Measurements from ENCODE around the gene THSD7A.

The THSD7A gene

DNA sequence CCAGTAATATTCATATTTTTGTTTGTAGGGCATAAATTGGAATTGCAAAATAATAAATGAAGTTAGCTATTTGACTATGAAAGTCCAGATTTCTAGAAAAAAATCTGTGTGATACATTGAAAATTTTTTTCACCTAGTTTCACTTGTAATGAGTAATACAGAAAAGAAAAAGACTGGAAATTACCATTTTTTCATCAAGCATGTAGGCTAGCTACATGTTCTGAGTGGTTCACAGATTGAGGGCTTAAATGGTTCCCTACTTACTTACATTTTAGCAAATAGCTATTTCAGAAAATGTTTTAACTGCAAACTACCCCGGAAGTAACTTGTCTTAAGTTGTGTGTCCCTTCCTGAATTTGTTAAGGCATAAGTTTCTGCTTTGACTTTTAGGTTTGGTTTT is 462.3 kb downstream of the THSD7A start:
- DNase-seq = no peak

- DNase-seq = no peak
Observed at GRCh38 chr7:11366118-11366517, 465.9 kb downstream of the THSD7A start.

DNA sequence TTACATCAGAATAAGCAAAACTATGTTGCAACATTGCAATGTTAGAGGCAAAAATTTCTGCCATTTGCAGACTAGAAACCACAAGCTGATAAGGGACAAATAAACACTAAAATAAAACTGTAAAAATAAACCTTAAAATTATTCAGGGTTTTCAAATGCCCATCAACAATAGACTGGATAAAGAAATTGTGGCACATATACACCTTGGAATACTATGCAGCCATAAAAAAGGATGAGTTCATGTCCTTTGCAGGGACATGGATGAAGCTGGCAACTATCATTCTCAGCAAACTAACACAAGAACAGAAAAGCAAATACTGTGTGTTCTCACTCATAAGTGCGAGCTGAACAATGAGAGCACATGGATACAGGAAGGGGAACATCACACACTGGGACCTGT is 473.4 kb downstream of the THSD7A start:
- DNase-seq = no peak

DNA sequence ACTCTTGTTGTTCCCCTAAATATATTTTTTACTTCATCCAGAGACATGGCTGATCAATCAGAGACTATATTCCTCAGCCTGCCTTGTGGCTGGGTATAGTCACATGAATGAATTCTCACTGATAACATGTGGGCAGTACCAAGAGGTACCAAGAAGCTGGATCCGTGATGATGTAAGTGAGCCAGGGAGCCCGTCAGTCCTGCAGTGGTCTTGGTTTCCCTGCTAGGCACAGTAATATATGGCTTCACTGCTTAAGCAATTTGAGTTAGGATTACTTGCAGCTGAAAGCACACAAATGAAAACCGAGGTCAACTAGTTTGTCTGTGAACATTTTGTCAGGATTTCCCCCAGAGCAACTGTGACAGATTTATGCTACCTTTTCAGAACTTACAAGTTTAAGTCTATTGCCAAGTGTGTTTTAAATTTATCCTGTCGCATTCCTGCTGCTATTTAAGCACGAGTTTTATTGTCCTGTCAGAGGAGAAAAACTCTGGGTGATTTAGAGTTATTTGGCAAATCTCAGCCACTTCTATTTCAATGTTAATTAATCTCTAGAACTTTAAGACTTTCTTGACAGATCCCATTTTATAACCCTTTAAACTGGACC is 476.5 kb downstream of the THSD7A start:
- DNase-seq = no peak

- DNase-seq = no peak
Observed at GRCh38 chr7:11346302-11346701, 485.7 kb downstream of the THSD7A start.

GRCh38 chr7:11345621-11346020 is 486.4 kb downstream of the THSD7A start:
- no peak for DNase-seq

DNA sequence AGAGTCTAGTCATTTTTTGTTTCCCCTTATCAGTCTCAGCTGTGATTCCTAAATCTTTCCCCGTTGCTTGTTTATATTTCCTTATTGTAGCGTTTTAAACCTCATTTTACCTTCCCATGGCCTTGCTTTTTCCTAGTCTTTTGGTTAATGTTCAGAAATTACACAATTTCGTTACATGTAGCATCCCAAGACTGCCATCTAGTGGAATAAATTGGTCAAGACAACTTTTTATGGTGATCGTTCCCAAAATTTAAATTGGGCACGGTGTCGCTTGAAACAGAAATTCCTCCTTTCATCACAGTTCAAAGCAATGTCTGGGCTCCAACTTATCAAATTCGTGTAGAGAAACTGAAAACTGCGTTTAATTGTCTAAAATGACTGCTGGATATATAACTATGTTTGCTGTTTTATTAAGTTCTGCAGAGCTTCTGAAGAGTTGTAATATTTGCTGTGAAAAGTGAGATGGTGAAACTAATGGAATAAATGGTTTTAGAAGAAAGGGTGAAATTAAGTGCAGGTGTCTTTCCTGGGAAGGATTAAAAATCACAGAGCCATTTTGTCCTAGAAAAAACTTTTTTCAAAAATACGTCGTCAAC is 488.1 kb downstream of the THSD7A start:
- DNase-seq = peak; percentile 13 to 38

GRCh38 chr7:11343136-11343535 is 488.9 kb downstream of the THSD7A start:
- no peak for DNase-seq

DNA sequence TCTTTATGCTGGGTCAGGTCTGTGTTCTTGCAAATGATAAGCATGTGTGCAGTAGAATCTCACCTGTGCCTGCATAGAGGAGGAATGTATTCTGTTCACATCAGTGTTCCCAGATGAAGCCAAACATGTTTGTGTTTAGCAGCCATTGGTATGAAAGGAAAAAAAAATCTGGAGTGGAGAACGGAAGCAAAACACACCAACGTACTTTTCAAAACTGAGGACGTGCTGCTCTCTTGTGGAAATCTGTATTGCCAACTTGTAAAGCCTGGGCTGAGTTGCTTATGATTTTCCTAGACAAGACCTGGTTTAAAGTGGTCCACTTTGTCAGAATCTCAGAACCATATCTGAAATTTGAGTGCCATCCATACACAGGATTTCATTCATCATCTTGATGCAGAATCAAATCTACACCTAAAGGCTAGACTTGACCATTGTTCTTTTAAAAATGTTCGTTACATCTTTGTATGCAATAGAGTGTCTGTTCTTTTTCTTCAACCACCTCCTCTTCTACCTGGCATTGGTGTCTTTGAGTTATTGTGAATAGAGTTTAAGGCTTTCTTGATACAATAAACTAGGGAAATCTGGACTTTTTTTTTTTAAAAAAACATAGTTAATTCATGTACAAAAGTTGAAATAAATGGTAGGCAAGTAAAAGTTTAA is 490.6 kb downstream of the THSD7A start:
- peak in 1 of 2 experiments; percentile 4 for DNase-seq

DNA sequence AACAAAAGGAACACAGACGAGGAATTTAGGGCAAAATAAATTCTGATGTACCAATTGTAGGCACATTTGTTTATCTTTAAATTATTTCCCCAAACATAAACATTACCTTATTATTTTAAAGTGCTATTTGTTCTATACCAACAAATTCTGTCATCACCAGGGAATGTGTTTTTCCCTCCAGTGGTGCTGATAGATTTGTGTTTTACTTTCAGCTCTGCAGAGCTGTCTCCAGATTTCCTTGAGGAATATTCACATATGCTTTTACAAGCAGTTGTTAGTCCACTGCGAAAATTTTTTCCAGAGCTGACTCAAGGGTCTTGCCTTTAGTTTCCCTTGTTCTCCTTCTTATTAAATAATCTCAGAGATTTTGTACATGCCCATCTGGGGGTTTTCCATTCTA is 495.6 kb downstream of the THSD7A start:
- no peak for DNase-seq

DNA sequence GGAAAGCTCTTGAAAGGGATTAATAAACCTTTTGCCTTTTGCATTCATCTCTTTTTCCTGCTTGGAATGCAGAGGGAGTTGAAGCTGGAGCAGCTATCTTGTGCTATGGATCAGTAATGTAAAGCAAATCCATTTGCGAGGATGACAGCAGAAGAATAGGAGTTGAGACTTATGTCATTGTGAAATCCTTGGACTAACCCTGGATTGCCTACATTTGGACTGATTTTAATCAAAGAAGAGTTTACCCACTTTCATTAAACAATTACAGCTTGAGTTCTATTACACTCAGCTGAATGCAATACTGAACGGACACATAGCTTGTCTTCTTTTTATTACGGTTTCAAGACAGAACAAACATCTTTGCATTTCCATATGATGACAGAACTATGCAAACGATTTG is 496.1 kb downstream of the THSD7A start:
- no peak for DNase-seq

GRCh38 chr7:11332865-11333228 is 499.2 kb downstream of the THSD7A start:
- no peak for DNase-seq

GRCh38 chr7:11332186-11332864 is 499.7 kb downstream of the THSD7A start:
- DNase-seq = no peak

GRCh38 chr7:11331128-11332102 is 500.6 kb downstream of the THSD7A start:
- no peak for DNase-seq

- DNase-seq = no peak
Observed at GRCh38 chr7:11330717-11331116, 501.3 kb downstream of the THSD7A start.

DNA sequence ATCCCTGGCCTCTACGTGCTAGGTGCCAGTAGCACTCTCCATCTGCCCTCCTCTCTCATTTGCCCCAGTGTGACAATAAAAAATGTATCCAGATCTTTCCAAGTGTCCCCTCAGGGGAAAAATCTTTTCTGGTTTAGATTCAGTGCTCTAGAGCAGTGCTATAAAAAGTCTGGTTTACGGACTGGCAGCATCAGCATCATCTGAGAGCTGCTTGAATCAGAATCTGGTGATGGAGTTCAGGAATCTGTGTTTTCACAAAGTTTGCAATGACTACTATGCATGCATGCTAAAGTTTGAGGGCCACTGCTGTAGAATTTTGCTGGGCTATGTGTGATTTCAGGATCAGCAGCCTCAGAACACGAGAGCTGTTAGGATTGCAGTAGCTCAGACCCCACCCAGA is 501.8 kb downstream of the THSD7A start:
- no peak for DNase-seq

DNA sequence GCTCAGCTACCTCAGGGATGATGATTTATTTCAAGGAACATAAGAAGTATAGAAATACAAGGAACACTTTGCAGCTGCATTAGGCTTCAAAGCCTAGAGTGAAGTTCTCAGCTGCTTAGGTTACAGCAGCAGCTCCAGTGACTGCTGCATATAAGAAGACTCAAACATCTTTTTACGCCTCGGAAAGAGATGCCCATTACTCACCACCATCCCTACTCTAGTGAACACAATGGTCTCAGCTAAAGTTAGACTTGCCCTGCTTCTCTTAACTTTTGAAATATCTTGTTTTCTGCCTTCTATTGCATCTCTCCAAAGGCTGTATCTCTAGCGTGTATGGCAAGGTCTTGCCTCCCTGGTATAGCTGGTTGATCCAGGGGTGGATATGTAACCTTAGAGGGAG is 502.4 kb downstream of the THSD7A start:
- no peak for DNase-seq

- DNase-seq = no peak
Observed at GRCh38 chr7:11328309-11328708, 503.7 kb downstream of the THSD7A start.

- DNase-seq = peak in 1 of 2 experiments; percentile 4
Observed at GRCh38 chr7:11327633-11328032, 504.4 kb downstream of the THSD7A start.

All from NCI-H187 (cell line).